Measurements from ENCODE around the gene QRFP.

- no peak for TF ChIP-seq ZBTB7A (IDR thresholded peaks at IDR 0.05; ENCODE audit: low read depth)
- TF ChIP-seq MAX (IDR thresholded peaks at IDR 0.05) = no peak
- TF ChIP-seq RAD21 (IDR thresholded peaks at IDR 0.05; ENCODE audit: low read depth) = no peak
- no peak for TF ChIP-seq REST (IDR thresholded peaks at IDR 0.05; ENCODE audit: low read depth)
- no peak for TF ChIP-seq FOXM1 (IDR thresholded peaks at IDR 0.05; ENCODE audit: borderline replicate concordance, low read depth)
- TF ChIP-seq TAF1 (IDR thresholded peaks at IDR 0.05; ENCODE audit: low read depth) = no peak
- TF ChIP-seq CEBPB (IDR thresholded peaks at IDR 0.05) = no peak
- no peak for TF ChIP-seq NFIC (IDR thresholded peaks at IDR 0.05)
- TF ChIP-seq EP300 (IDR thresholded peaks at IDR 0.05; ENCODE audit: borderline replicate concordance) = no peak
- TF ChIP-seq YY1 (IDR thresholded peaks at IDR 0.05; ENCODE audit: low read depth) = no peak
Observed at GRCh38 chr9:130857864-130858738, 38.5 kb downstream of the QRFP start.
